Coronary artery (tissue), 2 donors: ENCODE measurements around the gene CERS4.

Experiments
- DNase-seq: peaks from one replicate; pipeline ENCODE4 v3.0.0-alpha.2; 2017; ENCODE audit warnings: low spot score
- H3K27ac ChIP-seq, 2 donors: fragments of 200-600 bp; sonication (generic); one replicate each; pipeline ENCODE4 v1.5.1; 2016 to 2019
- H3K4me3 ChIP-seq: fragments of 200-600 bp; sonication (generic); 2 replicates; pipeline ENCODE4 v1.5.1; 2016; ENCODE audit warnings: mild to moderate bottlenecking, moderate library complexity
- CTCF ChIP-seq: fragments of 200-600 bp; sonication (generic); IDR thresholded peaks from one replicate; pipeline ENCODE4 v1.5.1; 2019; ENCODE audit warnings: antibody characterized with exemption

Gene CERS4

GRCh38 chr19:8208922-8209461 lies at the start of gene CERS4:
CERS4 (plus strand) TSS chr19:8209370; CDS start chr19:8251077, 41,707 bp downstream.
- Histone ChIP-seq H3K27ac (peak within 1 kb of the TSS; percentile 57 to 76), H3K4me3 (peak within 1 kb of the TSS; percentile 79)
- TF ChIP-seq CTCF: no peak
- DNase-seq: no peak

GRCh38 chr19:8161135-8161646 lies 48.0 kb upstream of the CERS4 start:
- Histone ChIP-seq H3K27ac (no peak overlapping the region), H3K4me3 (no peak overlapping the region)
- TF ChIP-seq CTCF: no peak
- no peak for DNase-seq

GRCh38 chr19:8163759-8164158 lies 45.4 kb upstream of the CERS4 start:
- Histone ChIP-seq H3K4me3 (no peak overlapping the region), H3K27ac (no peak overlapping the region)
- DNase-seq: no peak
- no peak for TF ChIP-seq CTCF

GRCh38 chr19:8167985-8168384 lies 41.2 kb upstream of the CERS4 start:
- no peak overlapping the region for H3K4me3 ChIP-seq
- H3K27ac ChIP-seq: no peak overlapping the region
- no peak for TF ChIP-seq CTCF
- no peak for DNase-seq

GRCh38 chr19:8168537-8168936 lies 40.6 kb upstream of the CERS4 start:
- no peak for DNase-seq

GRCh38 chr19:8174706-8175105 lies 34.5 kb upstream of the CERS4 start:
- no peak overlapping the region for H3K4me3 ChIP-seq
- no peak overlapping the region for H3K27ac ChIP-seq
- no peak for DNase-seq
- TF ChIP-seq CTCF: no peak

More at GRCh38 chr19:8168537-8168936, 40.6 kb upstream of the CERS4 start:
- Histone ChIP-seq H3K27ac (no peak overlapping the region), H3K4me3 (no peak overlapping the region)
- TF ChIP-seq CTCF: no peak

GRCh38 chr19:8180018-8180417 lies 29.2 kb upstream of the CERS4 start:
- DNase-seq: no peak
- no peak overlapping the region for H3K4me3 ChIP-seq
- H3K27ac ChIP-seq: no peak overlapping the region
- TF ChIP-seq CTCF: no peak
